Measurements from ENCODE around the gene MRPL55.

Gene MRPL55

DNA sequence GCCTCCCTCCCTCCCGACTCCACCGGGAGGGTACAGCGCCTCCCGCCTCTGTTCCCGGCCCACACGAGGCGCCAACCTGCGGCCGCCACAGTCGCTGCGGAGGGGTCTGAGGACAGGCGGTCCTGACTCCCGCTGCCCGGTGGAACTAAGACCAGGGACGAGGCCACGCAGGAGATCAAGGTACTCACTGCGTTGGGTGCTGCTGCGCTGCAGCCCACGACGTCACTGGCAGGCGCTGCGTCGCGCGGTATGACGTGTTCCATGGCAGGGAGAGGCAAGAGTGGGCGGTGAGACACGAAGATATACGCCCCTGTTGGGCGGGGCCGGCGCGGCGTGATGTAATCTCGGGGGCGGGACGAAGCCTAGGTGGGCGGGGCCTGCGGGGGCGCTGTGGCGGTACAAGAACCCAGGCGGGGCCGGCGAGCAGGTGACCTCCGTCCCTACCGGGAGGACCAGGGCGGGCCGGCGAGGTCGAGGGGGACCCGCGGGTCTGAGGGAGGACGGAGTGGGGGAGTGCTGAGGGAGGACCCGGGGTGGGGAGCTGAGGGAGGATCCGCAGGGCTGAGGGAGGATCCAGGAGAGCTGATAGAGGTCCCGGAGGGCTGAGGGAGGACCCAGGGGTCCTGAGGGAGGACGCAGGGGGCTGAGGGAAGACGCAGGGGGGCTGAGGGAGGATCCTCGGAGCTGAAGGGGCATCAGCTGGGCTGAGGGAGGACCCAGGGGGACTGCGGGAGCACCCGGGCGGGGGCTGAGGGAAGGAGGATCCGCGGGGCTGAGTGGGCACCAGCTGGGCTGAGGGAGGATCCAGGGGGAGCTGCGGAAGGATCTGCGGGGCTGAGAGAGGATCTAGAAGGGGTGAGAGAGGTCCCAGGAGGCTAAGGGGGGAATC, at the start of gene MRPL55:
Gene MRPL55, minus strand, starts transcription at position 227 of the 889 bp plus-strand sequence. CDS start 1,039 bp downstream, outside the sequence.
- DNase-seq, result peak; percentile 98 to 99
- no peak for TF ChIP-seq GATA1 (IDR thresholded peaks at IDR 0.05; ENCODE audit: low read depth, low read length)
- TF ChIP-seq POLR2A (IDR thresholded peaks at IDR 0.05; ENCODE audit: low read length), result peak; percentile 91

DNA sequence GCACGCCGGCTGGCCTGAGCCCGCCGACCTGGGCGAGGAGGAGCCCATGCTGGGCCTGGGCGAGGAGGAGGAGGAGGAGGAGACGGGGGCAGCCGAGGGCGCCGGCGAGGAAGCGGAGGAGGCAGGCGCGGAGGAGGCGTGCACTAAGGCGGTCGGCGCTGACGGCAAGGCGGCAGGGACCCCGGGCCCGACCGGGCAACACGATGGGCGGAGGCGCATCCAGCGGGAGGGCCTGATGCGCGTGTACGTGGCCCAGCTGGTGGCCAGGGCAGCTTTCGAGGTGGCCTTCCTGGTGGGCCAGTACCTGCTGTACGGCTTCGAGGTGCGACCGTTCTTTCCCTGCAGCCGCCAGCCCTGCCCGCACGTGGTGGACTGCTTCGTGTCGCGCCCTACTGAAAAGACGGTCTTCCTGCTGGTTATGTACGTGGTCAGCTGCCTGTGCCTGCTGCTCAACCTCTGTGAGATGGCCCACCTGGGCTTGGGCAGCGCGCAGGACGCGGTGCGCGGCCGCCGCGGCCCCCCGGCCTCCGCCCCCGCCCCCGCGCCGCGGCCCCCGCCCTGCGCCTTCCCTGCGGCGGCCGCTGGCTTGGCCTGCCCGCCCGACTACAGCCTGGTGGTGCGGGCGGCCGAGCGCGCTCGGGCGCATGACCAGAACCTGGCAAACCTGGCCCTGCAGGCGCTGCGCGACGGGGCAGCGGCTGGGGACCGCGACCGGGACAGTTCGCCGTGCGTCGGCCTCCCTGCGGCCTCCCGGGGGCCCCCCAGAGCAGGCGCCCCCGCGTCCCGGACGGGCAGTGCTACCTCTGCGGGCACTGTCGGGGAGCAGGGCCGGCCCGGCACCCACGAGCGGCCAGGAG, 49.3 kb upstream of the MRPL55 start:
- TF ChIP-seq GATA1 (IDR thresholded peaks at IDR 0.05; ENCODE audit: low read depth, low read length) (no peak), POLR2A (IDR thresholded peaks at IDR 0.05; ENCODE audit: low read length) (no peak)
- no peak for DNase-seq

DNA sequence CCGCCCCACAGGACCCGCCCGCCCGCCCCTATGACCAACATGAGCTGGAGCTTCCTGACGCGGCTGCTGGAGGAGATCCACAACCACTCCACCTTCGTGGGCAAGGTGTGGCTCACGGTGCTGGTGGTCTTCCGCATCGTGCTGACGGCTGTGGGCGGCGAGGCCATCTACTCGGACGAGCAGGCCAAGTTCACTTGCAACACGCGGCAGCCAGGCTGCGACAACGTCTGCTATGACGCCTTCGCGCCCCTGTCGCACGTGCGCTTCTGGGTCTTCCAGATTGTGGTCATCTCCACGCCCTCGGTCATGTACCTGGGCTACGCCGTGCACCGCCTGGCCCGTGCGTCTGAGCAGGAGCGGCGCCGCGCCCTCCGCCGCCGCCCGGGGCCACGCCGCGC, 48.6 kb upstream of the MRPL55 start:
- no peak for TF ChIP-seq POLR2A (IDR thresholded peaks at IDR 0.05; ENCODE audit: low read length)
- no peak for TF ChIP-seq GATA1 (IDR thresholded peaks at IDR 0.05; ENCODE audit: low read depth, low read length)
- no peak for DNase-seq

DNA sequence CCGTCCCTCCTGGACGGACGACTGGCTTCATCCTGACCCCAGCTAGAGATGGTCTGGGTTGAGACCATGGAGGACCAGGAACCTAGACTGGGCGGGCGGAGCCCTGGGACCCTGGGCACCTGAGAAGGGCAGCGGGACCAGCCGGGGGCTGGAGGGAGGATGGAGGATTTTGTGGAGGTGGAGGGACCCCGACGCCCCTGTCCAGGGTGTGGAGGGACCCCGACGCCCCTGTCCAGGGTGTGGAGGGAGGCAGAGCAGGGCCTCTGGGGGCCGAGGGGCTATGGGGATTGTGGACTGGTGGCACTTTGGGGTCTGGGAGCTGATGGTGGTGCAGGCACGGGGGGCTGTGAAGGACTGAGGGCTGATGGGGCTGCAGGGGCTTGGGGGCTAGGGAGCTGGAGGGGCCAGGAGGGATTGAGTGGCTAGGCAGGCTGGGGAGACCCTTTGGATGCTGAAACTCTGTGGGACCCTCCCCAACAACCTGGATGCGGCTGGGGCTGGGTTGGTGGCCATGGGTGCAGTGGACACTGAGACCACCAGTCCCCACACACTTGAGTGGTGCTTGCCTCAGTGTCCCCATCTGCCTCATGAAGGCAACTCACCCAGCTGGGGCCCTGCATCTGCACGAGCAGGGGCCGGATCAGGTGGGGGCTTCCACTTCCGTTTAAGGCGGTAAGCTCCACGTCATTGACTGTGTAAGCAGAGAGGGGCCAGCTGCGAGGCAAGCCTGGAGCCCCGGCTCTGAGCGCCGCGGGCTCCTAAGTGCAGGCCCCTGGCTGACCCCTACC, 48.0 kb upstream of the MRPL55 start:
- no peak for TF ChIP-seq GATA1 (IDR thresholded peaks at IDR 0.05; ENCODE audit: low read depth, low read length)
- no peak for TF ChIP-seq POLR2A (IDR thresholded peaks at IDR 0.05; ENCODE audit: low read length)
- no peak for DNase-seq

DNA sequence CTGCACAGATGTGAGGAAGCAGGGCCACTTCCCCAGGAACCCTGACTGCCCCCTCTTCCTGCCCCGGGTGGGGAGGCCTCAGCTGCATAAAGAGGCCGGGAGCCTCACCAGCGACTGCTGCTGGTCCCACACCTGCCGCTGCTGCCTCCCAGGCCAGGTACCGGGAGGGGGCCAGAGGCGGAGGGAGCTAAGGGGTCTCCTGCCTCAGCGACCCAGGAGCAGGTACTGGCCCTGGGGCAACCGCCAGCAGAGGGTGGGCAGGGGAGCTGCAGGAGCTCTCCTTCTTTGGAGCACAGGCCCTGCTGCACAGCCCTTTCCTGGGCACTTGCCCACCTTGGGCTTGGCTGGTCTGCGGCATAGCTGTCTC, 47.4 kb upstream of the MRPL55 start:
- TF ChIP-seq POLR2A (IDR thresholded peaks at IDR 0.05; ENCODE audit: low read length), result no peak
- no peak for TF ChIP-seq GATA1 (IDR thresholded peaks at IDR 0.05; ENCODE audit: low read depth, low read length)

DNA sequence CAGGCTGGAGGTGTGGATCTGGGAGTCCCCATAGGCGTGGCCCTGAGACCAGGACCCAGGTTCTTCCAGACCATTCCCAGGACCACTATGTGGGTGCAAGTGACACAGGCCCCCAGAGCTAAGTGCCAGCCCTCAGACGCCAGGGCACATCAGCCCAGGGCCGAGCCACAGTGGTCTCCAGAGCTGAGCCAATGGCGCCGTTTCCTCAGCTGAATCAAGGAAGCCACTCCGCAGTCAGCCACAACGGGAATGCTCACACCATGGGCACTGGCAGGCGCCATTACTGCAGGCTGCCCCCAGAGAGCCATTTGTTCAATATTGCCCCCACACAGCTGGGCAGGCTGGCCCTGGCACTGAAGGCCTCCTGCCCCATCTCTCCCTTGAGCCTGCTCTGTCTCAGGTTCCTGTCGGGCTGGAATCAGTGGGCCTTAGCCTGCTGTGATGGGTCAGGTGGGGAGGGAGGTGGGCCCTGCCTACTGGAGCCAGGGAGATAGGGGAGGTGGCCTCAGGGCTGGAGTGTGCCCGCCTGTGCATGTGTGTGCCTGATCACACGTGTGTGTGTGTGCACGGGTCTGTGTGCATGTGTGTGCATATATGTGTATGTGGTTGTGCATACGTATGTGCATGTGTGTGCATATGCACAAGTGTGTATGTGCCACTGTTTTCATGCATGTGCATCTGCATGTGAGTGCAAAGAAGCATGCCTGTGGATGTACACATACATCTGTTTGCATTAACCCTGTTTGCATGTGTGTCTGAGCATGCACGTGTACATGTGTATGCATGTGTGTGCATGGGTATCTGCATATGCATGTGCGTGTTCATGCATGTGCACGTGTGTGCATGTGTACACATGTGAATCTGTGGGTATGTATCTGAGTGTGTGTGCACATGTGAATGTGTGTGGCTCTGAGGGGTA, 46.8 kb upstream of the MRPL55 start:
- no peak for DNase-seq
- no peak for TF ChIP-seq POLR2A (IDR thresholded peaks at IDR 0.05; ENCODE audit: low read length)

More for the DNA sequence above, 47.4 kb upstream of the MRPL55 start:
- no peak for DNase-seq

DNA sequence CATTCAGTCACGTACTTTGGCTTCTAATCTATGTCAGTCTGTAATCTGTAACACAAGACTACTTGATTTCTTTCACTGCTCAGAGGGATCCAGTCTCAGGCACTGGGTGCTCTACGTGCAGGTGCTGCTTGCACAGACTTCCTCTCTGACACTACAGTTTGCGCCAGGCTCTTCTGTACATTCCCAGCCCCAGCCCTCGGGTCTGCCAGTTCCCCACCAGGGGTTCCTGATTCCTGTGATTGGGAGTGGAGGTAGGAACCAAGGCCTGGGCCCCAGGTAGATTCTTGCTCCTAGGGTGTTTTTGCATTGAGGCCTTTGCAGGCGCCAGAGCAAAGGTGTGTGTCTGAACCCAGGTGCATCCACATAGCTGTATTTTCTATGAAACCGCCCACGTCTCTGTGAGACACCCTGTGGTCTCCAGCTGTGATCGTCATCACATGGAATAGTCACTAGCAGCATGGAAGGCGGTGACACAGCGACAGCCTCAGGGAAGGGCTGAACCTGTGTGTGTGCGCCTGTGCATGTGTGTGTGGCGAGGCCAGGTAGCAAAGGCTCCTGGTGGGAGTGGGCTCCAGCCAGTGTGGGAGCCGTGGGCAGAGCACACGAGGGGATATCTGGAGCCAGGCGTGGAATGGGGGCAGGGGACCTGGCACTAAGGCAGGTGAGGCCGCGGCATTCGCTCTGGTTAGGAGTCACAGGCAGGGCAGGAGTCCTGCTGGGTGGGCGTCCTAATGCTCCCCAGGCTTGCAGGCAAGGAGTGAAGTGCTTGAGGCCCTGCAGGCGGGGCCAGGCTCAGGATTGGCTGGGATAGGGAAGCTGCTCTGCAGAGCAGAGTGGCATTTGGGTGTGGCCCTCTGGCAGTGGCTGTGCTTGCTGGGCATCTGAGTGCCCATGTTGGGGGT, 45.8 kb upstream of the MRPL55 start:
- no peak for DNase-seq
- TF ChIP-seq GATA1 (IDR thresholded peaks at IDR 0.05; ENCODE audit: low read depth, low read length) (no peak), POLR2A (IDR thresholded peaks at IDR 0.05; ENCODE audit: low read length) (no peak)

DNA sequence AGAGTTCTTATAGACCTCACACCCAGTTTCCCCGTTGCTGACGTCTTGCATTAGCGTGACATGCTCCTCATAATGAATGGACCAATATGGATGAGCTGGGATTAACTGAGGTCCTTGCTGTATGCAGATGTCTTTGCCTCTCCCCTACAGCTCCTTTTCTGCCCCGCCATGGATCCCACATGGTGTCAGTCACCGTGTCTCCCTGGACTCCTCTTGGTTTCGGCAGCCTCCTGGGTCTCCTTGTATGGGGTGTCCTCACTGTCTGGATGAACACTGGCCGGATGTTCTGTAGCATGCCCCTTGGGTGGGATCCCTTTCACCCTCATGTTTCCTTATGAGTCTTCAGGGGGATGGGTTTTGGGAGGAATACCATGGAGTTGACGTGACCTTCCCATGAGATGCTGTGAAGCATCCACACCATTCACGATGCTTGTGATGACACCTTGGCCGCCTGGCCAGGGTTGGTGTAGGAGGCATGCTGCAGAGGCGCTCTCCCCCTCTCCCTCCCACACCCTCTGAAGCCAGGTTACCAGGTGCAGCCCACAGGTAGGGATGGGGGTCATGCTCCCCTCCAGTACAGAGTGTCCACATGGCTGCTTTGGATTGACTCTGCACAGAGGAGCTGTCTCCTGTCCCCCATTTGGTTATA, 45.0 kb upstream of the MRPL55 start:
- DNase-seq, result no peak
- TF ChIP-seq POLR2A (IDR thresholded peaks at IDR 0.05; ENCODE audit: low read length), result no peak
- TF ChIP-seq GATA1 (IDR thresholded peaks at IDR 0.05; ENCODE audit: low read depth, low read length), result no peak

DNA sequence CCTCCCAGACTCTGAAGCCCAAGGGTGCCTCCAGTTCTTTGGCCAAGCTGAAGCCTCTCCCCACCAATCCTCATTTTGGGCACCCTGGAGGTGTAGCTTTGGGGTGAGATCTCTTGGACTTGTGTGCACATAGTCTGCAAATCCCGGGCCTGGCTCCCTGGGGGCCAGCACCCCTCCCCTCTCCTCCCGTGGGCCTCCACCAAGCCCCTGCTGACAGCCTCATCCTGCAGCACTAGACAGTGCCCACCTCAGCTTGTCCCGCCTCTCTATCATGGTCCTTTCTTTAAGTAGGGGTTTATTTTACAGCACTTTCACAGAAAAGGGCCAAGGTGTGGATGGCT, 43.8 kb upstream of the MRPL55 start:
- DNase-seq, result no peak
- TF ChIP-seq POLR2A (IDR thresholded peaks at IDR 0.05; ENCODE audit: low read length) (no peak), GATA1 (IDR thresholded peaks at IDR 0.05; ENCODE audit: low read depth, low read length) (no peak)

DNA sequence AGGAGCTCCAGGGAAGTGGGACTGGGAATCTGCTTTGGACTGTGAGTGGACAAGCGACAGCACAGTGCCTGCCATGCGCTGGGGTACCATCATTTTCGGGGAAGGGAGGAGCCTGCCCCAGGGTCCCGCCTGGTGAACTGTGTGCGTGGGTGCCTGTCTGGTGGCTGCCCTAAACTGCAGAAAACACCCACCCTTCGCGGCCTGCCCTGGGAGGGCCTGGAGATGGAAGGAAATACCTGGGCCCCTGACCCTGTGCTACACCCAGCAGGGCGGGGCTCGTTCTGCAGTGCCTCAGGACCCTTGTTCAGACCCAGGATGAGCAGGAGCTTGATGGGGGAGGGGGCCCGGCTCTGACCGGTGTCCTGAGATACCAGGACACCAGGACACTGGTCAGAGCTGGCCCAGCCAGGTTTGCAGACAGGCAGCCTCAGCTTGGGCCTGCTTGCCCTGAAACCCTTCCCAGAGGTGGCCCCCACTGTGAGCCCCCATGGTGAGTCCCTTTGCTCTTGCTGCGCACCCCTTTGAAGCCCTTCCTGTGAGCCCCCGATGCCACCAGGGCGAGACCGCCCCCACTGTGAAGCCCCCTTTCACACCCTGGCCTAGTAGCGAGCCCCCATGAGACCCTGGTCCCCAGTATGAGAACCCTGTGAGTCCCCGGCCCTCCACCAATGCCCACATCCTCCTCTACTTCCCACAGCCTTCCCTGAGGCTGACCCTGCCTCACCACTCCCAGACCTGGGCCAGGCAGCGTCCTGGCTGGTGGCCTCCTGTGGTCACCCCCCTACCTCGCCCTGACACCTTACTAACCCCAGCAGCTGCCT, 43.2 kb upstream of the MRPL55 start:
- TF ChIP-seq GATA1 (IDR thresholded peaks at IDR 0.05; ENCODE audit: low read depth, low read length), result no peak
- no peak for TF ChIP-seq POLR2A (IDR thresholded peaks at IDR 0.05; ENCODE audit: low read length)
- DNase-seq, result no peak
